ENCODE measurements around the gene RCSD1.

Gene RCSD1

DNA sequence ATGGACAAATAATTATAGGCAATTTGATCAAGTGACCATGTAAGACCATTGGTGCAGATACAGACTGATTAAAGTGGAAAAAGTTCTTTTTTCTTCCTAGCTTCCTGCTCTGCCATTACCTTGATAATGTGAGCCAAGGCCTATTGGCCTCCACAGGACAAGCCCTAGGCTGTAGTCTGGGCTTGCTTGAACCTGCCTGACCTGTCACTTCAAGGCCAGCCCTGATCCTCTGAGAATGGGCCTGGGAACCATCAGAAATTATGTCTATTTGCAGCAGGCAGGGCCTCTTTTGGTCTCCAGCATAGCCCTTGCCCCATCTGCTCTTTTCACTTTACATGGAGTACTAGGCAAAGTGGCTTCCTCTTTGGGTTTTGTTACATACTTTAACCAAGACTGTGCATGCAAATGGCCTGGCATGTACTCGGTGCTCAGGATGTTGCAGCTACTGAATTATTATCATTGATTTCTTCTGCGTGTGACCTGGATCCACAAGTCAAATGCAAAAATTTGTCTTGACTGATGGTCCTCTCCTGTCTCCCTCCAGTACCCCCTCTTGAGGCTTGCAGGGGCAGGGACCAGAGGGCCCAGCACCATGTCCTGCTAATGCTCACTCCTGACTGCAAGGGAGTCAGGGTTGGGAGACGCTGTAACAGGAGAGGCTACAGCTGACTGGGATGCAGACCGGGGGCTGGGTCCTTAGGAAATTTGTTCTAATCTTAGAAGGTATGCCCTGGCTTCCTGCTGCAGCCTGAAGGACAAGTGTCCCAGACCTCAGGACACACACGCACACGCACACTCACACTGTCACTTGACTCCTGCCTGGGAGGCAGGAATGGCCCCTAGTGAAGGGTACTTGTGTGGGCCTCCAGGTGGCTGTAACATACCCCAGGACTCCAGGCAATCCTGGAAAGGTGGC lies 39.4 kb downstream of the RCSD1 start:
- peak; percentile 46 for DNase-seq

DNA sequence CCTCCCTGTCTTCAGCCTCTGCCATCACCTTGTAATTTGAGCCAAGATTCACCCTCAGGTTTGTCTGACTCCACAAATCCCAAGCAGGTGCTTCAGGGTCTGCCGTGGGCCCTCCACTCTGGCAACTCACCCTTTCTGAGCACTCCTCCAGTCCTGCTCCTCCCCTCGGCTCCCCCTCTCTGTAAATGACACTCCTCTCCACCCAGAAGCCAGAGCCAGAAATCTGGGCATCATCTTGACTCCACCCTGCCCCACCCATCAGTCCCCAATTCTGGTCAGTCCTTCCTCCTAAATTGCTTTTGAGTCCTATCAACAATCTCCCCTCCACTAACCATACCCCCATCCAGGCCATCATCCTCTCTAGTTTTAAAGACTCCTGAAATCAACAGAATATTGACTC lies 40.5 kb downstream of the RCSD1 start:
- no peak for DNase-seq

DNA sequence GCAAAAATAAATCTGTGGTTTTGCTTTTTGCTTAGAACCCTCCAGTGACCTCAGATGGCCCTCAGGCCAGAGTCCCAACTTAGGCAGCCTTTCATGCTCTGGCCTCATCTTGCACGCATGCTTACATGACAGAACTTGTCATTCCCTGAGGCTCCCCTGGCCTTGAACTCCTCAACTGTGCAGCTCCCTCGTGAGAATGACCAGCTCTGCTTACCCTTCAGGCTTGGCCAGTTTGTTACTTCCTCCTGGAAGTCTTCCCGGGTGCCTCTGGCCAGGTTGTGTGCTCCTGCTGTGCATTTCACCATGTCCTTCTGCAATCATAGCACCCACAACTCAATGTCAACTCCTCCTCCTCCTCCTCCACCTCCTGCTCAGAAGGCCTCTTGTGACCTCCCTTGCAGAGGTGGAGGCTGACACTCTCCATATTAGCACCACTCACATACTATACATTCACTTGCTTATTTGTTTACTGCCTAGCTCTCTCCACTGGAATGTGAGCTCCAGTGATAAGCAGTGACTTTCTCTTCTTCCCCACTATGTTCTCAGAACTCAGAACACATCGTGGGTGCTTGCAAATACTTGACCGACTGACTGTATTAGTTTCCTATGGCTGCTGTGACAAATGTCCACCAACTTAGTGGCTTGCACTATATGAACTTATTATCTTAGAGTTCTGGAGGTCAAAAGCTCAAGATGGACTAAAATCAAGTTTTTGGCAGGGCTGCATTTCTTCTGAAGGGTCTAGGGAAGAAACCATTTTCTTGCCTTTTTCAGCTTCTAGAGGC lies 41.9 kb downstream of the RCSD1 start:
- no peak for DNase-seq

DNA sequence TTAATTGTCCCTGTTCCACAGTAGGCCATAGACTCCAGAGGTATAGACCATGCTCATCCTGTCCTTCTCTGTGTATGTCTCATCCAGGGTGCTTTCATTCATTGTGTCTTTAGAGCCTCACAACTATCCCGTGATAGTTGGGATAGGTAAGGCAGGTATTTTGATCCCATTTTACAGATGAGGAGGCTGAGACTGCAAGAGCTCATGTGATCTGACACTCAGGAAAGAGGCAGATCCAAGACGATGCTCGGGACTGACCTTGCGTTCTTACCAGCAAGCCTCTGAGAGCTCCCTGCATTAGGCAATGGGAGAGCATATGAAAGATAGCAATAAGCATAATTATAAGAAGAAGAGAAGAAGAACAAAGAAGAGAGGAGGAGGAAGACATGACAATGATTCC lies 42.8 kb downstream of the RCSD1 start:
- no peak for DNase-seq

DNA sequence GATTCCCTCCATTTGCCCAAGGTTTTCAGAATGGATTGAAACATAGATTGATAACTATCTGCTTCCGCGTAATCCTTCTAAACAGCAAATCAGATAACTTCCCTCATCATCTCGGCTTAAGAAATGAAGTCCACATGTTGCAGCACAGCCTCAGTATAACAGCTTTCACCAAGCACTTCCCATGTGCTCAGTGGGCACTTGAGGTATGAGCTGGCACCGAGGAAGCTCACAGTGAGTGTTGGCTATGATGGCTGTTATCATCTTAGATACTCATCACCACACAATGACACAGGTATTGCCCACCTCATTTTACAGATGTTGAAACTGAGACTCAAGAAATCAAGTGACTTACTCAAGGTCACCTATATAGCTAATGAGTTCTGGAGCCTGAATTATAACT lies 43.2 kb downstream of the RCSD1 start:
- no peak for DNase-seq

DNA sequence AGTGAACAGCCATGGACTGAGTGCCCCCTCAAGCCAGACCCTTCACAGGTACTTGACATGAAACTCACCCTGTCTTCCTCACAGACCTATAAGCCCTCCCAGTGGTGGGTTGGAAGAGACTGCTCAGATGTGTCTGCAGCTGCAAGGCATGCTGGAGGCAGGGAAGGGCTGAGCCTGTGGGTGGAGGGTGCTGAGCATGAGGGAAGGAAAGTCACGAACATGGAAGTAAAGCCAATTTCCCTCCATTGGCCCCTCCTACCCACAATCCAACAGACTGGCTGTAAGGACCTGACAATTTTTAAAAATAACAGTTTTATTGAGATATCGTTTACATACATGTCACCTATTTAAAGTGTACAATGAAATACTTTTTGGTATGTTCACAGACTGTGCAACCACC lies 44.1 kb downstream of the RCSD1 start:
- DNase-seq: no peak

DNA sequence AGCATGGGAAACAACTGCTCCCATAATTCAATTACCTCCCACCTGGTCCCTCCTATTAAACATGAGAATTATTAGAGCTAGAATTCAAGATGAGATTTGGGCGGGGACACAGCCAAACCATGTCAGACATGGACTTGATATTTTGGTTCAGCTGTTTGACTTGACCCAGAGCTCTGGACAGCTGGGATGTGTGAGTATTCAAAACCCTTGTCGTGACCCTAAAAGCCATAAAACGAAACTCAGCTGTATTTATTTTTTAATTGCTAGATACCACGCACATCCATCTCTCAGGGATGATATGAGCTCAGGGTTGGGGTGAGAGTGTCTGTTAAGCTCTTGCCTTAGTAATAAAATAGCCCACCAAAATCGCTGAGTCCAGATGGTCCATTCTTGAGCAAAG lies 45.4 kb downstream of the RCSD1 start:
- DNase-seq: no peak

DNA sequence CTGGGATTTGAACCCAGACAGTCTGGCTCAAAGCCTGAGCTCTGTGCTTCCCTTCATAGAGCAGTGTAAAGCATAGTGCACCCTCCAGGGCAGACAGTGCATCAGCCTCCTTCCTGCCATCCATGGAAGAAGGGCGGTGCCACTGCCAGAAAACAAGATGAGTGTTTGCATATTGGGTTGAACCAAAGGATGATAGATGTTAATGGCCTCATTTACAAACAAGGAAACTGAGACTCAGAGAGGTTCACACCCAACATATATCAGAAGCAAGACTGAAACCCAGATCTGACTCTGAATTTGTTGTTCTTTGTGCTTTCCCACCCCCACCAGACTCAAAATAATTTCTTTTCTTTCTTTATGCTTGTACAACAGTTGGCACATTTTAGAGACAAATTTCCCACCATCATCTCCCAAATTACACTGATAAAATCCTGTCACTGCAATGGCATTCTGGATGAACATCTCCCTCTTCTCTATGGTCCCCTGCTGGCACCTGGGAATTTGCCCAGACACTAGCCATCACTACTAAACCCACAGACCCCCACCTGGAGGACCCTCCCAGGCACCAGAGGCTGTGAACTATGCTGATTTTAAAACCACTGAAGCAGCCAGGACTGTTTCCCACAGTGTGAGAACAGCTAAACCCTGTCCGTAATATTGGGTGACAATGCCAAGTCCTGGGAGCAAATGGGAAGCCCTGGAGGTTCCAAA lies 46.3 kb downstream of the RCSD1 start:
- no peak for DNase-seq

DNA sequence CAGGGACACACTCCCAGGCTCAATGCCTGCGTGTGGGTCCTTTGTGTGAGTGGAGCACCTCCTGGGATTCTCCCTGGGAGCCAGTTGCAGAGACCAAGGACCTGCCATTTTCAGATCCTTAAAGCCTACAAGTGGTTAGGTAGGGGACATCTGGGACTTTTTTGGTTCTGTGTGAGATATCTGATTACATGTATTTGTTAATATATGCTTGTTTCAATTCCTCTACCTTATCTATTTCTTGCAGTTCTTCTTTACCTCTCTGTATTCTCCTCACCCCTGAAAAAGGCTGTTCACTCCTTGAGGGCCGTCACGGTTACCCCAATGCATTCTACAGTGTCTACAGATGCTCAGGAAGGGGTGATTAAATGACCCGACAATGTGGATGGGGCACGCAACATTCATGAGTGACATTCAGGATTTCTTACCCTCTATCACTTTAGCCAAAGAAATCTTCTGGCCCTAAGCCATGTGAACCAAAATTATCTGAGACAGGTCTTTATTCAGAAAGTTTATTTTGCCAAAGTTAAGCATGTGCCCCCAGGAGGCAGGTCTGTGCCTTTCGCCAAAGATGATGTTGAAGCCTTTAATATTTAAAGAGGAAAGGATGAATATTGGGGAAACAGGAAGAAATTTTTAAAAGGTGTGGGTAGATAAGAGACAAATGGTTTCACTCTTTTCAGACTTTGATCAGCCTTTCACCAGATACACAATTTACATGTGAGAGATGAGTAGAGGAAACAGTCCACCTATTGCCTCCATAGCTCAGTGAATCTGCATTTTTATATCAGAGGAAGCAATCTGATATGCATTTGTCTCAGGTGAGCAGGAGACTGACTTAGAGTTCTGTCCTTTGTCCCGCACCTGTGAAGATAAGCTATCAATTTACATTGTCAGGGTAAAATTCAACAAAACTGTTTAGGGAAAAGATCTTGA lies 47.1 kb downstream of the RCSD1 start:
- DNase-seq: no peak

DNA sequence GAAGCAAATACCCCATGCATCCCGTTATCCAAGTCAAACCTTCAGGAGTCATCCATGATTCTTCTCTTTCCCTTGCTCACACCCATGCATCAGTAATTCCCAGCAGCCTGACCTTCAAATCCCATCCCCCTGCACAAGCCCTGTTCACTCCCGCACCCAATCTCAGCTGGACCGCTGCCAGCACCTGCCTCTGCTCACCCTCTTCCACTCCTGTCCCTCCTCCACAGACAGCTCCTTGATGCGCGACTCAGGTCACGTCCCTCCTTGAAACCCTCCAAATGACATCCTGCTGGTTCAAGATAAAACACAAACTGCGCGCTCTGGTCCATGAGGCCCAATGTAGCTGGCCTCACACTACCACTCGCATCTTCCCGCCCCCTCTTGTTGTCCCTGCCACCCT lies 48.4 kb downstream of the RCSD1 start:
- DNase-seq: no peak

DNA sequence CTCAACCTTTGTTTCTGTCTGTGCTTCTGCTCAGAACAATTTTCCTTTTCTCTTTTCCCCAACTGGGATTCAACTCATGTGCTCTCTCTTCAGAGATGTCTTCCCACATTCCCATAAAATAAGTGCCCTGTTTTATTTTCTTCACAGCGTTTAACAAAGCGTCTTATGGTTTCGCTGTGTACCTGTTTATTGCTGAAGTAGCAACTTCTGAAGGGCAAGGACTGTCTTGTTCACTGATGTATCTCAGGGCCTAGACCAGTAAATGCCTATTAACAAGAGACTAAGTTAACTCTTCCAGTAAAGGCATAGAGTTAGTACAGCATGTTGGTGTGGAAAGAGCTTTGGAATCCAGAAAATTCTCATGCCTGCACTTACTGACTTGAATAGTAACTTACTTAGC lies 48.8 kb downstream of the RCSD1 start:
- DNase-seq: no peak

DNA sequence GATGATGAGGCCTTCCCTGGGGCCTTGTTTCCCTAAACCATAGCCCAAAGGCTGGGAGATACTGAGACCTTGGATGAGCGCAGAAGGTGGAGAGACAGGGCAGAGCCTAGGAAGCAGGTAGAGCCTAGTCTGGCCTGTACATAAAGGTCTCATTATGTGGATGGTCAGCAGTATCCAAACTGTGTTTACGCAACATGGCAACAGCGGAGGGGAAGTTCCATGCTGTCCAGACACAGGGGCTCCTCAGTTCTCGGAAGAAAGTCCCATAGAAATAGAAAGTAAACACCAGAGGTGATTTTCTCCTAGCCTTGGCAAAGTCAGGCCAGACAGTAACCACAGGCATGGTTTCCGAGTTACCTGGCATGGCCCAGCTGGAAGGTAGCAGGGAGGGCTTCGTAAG lies 49.7 kb downstream of the RCSD1 start:
- no peak for DNase-seq

DNA sequence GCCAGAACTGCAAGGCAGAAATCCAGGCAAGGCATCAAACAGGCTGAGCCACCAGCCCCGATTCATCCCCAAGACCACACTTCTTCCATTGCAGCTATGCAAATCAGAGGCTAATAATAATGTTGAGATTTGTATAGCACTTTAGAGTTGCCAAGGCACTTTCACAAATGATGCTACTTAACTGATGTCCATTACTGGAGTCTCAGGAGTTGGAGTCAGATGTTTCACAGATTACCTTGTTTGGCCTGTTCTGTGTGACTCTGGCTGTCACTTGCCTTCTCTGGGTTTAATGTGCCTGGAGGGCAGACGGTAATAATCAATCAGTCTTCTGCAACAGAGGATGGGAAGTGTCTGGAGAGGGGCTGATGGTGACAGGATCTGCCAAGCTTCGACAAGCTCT lies 51.0 kb downstream of the RCSD1 start:
- DNase-seq: no peak

DNA sequence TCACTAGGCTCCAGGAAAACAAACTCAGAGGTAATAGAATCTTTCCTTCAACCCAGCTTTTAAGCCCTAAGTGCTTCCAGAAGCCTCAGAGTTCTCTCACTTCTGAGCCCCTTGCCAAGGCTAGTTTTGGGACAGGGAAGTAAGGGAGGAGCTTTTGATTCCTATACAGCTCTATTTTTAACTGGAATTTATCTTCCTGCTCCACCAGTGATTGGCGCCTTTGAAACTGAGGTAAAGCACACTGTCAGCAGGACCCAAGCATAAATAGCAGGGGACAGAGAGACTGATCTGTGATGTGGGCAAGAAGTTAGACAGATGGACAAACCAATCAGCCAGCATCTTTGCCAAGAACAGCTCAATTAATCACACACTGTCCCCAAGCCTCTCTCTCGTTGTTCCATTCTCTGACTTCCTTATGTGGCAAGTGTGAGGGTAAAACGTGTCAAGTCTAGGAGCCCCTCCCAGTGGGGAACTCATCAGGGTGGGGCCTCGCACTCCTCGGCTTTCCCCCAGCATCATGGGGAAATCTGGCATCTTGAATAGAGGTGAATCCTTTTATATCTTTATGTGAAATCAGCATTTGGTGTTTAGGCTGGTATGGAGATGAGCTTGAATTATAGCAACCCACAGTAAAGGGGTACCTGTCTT lies 51.5 kb downstream of the RCSD1 start:
- no peak for DNase-seq

DNA sequence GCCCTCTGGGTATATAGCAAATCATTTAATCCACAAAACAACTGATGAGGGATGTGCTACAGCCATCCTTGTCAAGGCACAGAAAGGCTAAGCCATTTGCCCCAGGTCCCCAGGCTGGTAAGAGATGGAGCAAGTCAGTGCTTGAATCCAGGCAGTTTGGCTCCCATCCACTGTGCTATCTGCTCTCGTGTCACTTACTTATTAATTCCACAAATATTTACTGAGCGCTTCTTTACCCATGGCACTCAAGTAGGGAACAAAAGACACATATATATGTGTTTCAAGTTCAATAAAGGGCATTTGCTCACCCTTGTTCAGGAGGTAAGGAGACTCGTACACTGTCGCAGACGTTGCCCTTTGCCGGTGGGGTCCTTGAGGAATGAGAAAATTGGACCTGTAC lies 53.2 kb downstream of the RCSD1 start:
- DNase-seq: no peak

DNA sequence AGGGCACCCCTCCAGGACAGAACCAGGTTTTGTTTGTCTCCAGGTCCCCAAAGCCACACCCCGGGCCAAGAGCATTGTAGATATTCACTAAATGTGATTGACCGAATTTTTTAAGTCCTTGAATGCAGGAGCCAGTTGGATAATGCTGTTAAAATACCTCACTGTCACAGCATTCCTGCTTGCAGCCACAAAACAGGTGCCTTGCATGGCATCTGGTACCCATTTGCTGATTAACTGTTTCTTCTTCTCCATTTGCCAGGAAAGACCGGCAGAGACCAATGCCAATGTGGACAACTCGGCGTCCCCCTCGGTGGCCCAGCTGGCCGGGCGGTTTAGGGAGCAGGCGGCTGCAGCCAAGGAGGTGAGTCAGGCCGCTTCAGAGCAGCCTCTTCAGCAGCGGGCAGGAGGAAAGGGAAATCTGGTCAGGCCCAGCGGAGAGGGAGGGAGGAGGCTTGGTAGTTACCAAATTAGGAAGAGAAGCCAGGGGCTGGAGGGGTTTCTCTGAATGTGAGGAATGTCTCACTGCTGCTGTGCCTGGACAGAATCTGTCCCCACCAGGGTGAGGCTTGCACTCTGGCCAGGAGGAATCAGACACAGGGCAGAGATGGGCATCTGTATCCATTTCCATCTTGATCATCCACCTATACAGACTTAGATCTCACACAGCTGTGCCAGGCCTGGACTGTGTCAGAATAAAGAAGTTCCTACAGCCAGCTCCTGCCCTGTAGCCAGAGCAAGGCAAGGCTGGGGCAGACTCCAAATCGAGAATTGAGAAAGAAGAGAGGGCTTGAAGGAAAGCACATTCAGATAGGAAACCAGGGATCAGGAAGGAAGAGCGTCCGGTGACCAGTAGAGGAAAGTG lies 53.8 kb downstream of the RCSD1 start:
- DNase-seq: no peak

DNA sequence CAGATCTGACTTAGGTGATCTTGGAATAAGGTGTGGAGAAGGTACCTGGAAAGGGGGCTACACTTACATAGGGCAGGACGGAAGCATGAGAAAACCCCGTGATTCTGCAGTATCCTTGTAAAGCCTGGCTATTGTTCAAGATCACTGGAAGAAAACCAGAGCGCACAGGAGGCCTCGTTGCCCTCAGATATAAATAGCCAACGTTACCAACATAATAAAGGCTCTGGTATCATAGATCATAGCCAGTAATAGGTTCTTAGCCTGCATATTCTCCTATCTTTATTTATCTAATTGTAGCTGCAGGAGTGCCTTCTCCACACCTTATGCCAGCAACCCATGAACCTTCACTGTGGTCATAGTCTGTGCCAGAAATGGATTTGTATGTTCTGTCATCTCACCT lies 55.8 kb downstream of the RCSD1 start:
- DNase-seq: no peak

DNA sequence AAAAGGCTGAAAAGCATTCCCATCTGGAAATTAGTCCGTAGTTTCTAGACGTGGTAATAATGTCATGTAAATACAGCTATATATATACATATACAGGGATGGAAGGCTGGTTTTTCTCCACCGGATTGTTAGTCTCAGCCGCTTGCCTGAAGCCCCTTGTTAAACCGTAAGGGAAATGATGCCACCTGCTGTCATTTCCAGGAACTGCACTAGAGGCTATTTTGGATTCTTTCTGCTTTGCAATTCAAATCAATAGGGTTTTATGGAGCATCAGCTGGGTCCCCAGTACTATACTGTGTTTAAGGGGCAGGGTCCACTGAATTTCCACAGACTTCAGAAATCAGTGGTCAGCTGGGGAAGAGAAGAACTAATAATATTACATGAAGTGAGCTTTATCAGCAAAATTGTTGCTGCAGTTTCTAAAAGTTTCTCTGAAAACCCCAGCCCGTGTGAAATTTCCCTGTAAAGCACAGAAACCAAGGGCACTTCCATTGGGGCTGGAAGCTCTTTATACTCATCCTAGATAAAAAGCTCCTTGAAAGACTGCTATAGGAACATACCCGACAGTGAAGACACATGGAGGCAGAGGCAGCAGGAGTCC lies 58.0 kb downstream of the RCSD1 start:
- peak; percentile 61 for DNase-seq

DNA sequence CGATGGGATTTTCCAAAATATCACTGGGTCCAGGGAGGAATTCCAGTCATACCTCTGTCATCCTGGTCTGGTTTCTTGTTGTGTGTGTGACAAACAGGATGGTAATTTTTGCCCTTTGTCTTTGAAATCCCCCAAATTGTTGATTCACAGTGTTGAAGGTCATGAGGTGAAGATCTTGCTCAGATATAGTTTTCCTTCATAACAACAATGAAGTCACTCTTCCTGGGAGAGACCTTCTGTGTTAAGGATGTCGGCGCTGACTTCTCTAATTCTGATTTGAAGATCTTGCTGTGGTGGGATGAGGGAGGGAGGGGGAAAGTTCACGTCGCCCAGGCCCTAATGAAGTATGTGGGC lies 59.5 kb downstream of the RCSD1 start:
- no peak for DNase-seq

DNA sequence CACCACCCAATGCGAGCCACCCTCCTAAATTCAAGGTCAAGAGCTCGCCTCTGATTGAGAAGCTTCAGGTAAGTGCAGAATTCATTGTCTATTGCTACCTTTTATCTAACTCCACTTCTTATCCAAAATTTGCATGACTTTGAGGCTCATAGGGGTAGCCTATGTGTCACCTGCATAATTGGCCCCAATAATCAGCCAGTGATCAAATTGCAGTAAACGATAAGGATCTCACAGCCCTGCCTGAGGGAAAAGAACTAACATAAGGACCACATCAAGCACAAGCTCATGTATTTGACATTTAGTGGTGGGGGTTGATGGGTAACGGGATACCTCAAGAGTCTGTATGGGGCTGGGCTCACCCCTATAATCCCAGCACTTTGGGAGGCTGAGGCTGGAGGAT lies 60.0 kb downstream of the RCSD1 start:
- no peak for DNase-seq

All from DMS79 treated with DMSO at 0.1 percent for 48 hours (cell line).